HepG2 (cell line): Measurements from ENCODE around the gene LSM3. TPM values are rescaled to one million over a fixed set of nuclear protein-coding genes. Genes with fewer than 3 reads are reported as not detected.

ENCODE experiments used
- ATAC-seq: fragments of 200-7000 bp; cut with Tn5 transposase; 3 replicates; pipeline ENCODE4 v1.9.1; 2020; ENCODE audit warnings: mild to moderate bottlenecking, moderate library complexity
- BruUV-seq: library from RNA; stranded (reverse); fragments of 400-500 nt; replicated peaks from 2 replicates; lab custom pipeline; 2021; lab: Mats Ljungman, UMichigan
- CTCF ChIA-PET: fragments of 300-600 bp; formaldehyde crosslinking; extraction: SDS; loops from one replicate; lab custom pipeline; 2021; ENCODE audit warnings: low total read pairs, inconsistent platforms, low intra/inter-chr PET ratio; lab: Yijun Ruan, JAX
- POLR2A ChIA-PET: fragments of 350-600 bp; sonication (Branson Sonifier 250); formaldehyde crosslinking; loops from one replicate; lab custom pipeline; 2020; ENCODE audit warnings: antibody characterized with exemption, inconsistent platforms; lab: Yijun Ruan, JAX
- DNase-seq: peaks from one replicate; pipeline ENCODE4 v3.0.0-alpha.2; 2015; ENCODE audit warnings: low spot score
- FAIRE-seq: peaks from 3 replicates; lab custom pipeline; 2011; peaks lifted over from hg19 to GRCh38; lab: Jason Lieb, UNC
- H2AFZ ChIP-seq: one replicate; pipeline ENCODE4 v1.6.1; 2011; ENCODE audit warnings: low read length, inconsistent platforms
- H3K27ac ChIP-seq: fragments of 300-600 bp; 3 replicates; pipeline ENCODE4 v1.8.0; 2011; ENCODE audit warnings: mixed run types, mild to moderate bottlenecking, mixed read lengths, low read length, inconsistent platforms; ENCODE audit not compliant: insufficient read depth; ENCODE audit errors: extremely low read length
- H3K27me3 ChIP-seq, 2 experiments: fragments of 200-600 bp in 1 of 2; 2 replicates in 1 of 2; 3 replicates in 1 of 2; pipeline versions ENCODE4 v1.6.0 to v1.8.0; 2011; ENCODE audit warnings: low read length in 2 of 2, mild to moderate bottlenecking in 2 of 2, moderate library complexity in 2 of 2, inconsistent platforms in 1 of 2; ENCODE audit not compliant: insufficient read depth in 2 of 2, control insufficient read depth in 1 of 2
- H3K36me3 ChIP-seq, 2 experiments: fragments of 200-600 bp in 1 of 2; replicated peaks in 1 of 2; 2 replicates in 1 of 2; 3 replicates in 1 of 2; pipeline versions ENCODE4 v1.5.1 to v1.8.0; 2011; ENCODE audit warnings: low read length in 2 of 2, inconsistent platforms in 1 of 2; ENCODE audit not compliant: insufficient read depth in 2 of 2, control insufficient read depth in 1 of 2
- H3K4me1 ChIP-seq: 2 replicates; pipeline ENCODE4 v1.5.1; 2012; ENCODE audit warnings: low read length, inconsistent platforms; ENCODE audit not compliant: insufficient read depth
- H3K4me2 ChIP-seq: 2 replicates; pipeline ENCODE4 v1.6.0; 2011; ENCODE audit warnings: low read depth, low read length, inconsistent platforms
- H3K4me3 ChIP-seq, 3 experiments: fragments of 200-600 bp in 1 of 3; sonication (generic), shearing (Covaris generic) in 1 of 3; replicated peaks in 1 of 3; 2 replicates each; pipeline ENCODE4 v1.5.1; 2011 to 2016; ENCODE audit warnings: low read length in 3 of 3, inconsistent platforms in 2 of 3, low read depth in 2 of 3, mild to moderate bottlenecking in 2 of 3, control low read depth in 1 of 3, mixed read lengths in 1 of 3; ENCODE audit not compliant: insufficient read depth in 1 of 3
- H3K79me2 ChIP-seq: one replicate; pipeline ENCODE4 v1.6.1; 2011; ENCODE audit warnings: low read length, inconsistent platforms; ENCODE audit not compliant: insufficient read depth
- H3K9ac ChIP-seq: 2 replicates; pipeline ENCODE4 v1.6.0; 2011; ENCODE audit warnings: mild to moderate bottlenecking, low read depth, low read length, inconsistent platforms; ENCODE audit not compliant: insufficient read depth
- H3K9me3 ChIP-seq: 2 replicates; pipeline ENCODE4 v1.5.1; 2012; ENCODE audit warnings: mild to moderate bottlenecking, low read length
- H4K20me1 ChIP-seq: 2 replicates; pipeline ENCODE4 v1.6.0; 2011; ENCODE audit warnings: inconsistent platforms, mild to moderate bottlenecking, low read length, moderate library complexity; ENCODE audit not compliant: insufficient read depth
- CC2D1A ChIP-seq: sonication (generic); formaldehyde crosslinking; IDR thresholded peaks from 2 replicates; pipeline ENCODE4 v1.8.1; 2023; ENCODE audit warnings: mild to moderate bottlenecking, missing genetic modification reagents
- FOXM1 ChIP-seq: sonication (generic); formaldehyde crosslinking; IDR thresholded peaks from 2 replicates; pipeline ENCODE4 v1.5.0; 2020; ENCODE audit warnings: missing genetic modification reagents
- HDAC2 ChIP-seq: sonication (generic); formaldehyde crosslinking; IDR thresholded peaks from 2 replicates; pipeline ENCODE4 v1.4.0; 2020; ENCODE audit warnings: missing genetic modification reagents
- HNF4G ChIP-seq, 2 experiments: sonication (generic) in 1 of 2; formaldehyde crosslinking in 1 of 2; IDR thresholded peaks; 2 replicates each; pipeline versions ENCODE4 v1.4.0 to v1.6.1; 2011 to 2020; ENCODE audit warnings: borderline replicate concordance in 2 of 2, low read depth in 2 of 2, mild to moderate bottlenecking in 2 of 2, low read length in 1 of 2, missing genetic modification reagents in 1 of 2, moderate library complexity in 1 of 2
- HOXA3 ChIP-seq: sonication (generic); formaldehyde crosslinking; IDR thresholded peaks from 2 replicates; pipeline ENCODE4 v1.5.0; 2020; ENCODE audit warnings: missing genetic modification reagents
- HOXA5 ChIP-seq: sonication (generic); formaldehyde crosslinking; IDR thresholded peaks from 2 replicates; pipeline ENCODE4 v1.4.0; 2020; ENCODE audit warnings: missing genetic modification reagents
- IKZF5 ChIP-seq: IDR thresholded peaks from 2 replicates; pipeline ENCODE4 v1.6.1; 2018; ENCODE audit warnings: missing genetic modification reagents, mild to moderate bottlenecking, missing compliant biosample characterization
- TSC22D2 ChIP-seq: sonication (generic); formaldehyde crosslinking; IDR thresholded peaks from 2 replicates; pipeline ENCODE4 v1.5.1; 2020; ENCODE audit warnings: missing genetic modification reagents, mild to moderate bottlenecking, borderline replicate concordance
- ZC3H13 ChIP-seq: sonication (generic); formaldehyde crosslinking; IDR thresholded peaks from 2 replicates; pipeline ENCODE4 v1.8.1; 2023; ENCODE audit warnings: mild to moderate bottlenecking, missing genetic modification reagents, moderate library complexity
- ZNF274 ChIP-seq: sonication (generic); formaldehyde crosslinking; IDR thresholded peaks from 2 replicates; pipeline ENCODE4 v1.5.1; 2020; ENCODE audit warnings: mild to moderate bottlenecking, missing genetic modification reagents
- WGBS: methylation state at CpG from one replicate; pipeline ENCODE4 v1.1.6; 2017; ENCODE audit warnings: low lambda C conversion rate; 5-methylcytosine and 5-hydroxymethylcytosine counted together
- in situ Hi-C: cut with HindIII; loops from 2 replicates; pipeline ENCODE4 v1.10.0; 2017; ENCODE audit warnings: low pct_unique_long_range_greater_than_20kb; ENCODE audit not compliant: extremely low pct_ligation_motif_present
- intact Hi-C: fragments of 100-400 bp; cut with micrococcal nuclease; formaldehyde crosslinking; loops from one replicate; pipeline ENCODE4 v1.10.0; 2022; ENCODE audit not compliant: unreplicated experiment
- polyA plus RNA-seq, 8 experiments: library from polyadenylated mRNA; depleted of rRNA in 3 of 8; stranded (reverse) in 7 of 8; unstranded in 1 of 8; fragments of >200 nt; fragmentation: Illumina TruSeq in 4 of 8; extraction: Trizol in 4 of 8; gene quantifications; 2 replicates each; pipeline versions ENCODE4 v1.2.1 to v1.2.3, GENCODE V29; 2011 to 2016; ENCODE audit warnings: low read depth in 4 of 8, missing spikeins in 1 of 8, mixed read lengths in 1 of 8; ENCODE audit not compliant: insufficient read depth in 1 of 8
- total RNA-seq, 5 experiments: library from RNA; depleted of rRNA; stranded (reverse); fragments of >200 nt; fragmentation: Illumina TruSeq; extraction: Trizol; gene quantifications; 2 replicates each; pipeline ENCODE4 v1.2.3, GENCODE V29; 2016; ENCODE audit warnings: low read depth in 1 of 5

Gene LSM3
- total and polyA plus RNA-seq, 2 of the 13 experiments (the other 11 are each of a cell fraction or from before 2014, with no cell fraction given) = 5.1 to 19.4 TPM

DNA sequence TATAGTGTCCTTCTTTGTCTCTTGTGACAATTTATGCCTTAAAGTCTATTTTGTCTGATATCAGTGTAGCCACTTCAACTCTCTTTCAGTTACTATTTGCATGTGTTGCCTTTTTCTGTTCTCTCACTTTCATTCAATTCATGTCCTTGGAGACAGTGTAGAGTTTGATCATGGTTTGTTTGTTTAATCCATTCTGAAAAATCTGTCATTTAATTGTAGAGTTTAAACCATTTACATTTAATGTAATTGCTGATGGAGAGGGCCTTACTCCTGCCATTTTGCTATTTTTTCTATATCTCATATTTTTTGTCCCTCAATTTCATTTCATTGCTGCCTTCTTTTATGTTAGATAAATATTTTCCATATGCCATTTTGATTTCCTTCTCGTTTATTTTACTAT lies 42.3 kb downstream of the LSM3 start:
- intact Hi-C loops (no loop called here), in situ Hi-C loops (no loop called here)
- DNase-seq (no peak), FAIRE-seq (no peak), ATAC-seq (no peak)
- Histone ChIP-seq H3K4me2 (no peak overlapping the region), H3K4me3 (no peak overlapping the region), H4K20me1 (no peaks in the 10 kb centered on the region), H3K27ac (no peak overlapping the region), H3K79me2 (no peaks in the 10 kb centered on the region), H3K9ac (no peak overlapping the region), H3K9me3 (no peaks in the 10 kb centered on the region), H3K36me3 (no peaks in the 10 kb centered on the region), H3K4me1 (peaks cover 16% of the 10 kb centered on the region), H2AFZ (no peak overlapping the region), H3K27me3 (no peaks in the 10 kb centered on the region; a peak in 1 of 5 replicates)
- no peak for TF ChIP-seq HOXA3 (CRISPR knock-in tag)
- no peak for TF ChIP-seq IKZF5 (CRISPR knock-in tag)
- no peak for TF ChIP-seq TSC22D2 (CRISPR knock-in tag)
- TF ChIP-seq HDAC2 (CRISPR knock-in tag) = no peak
- TF ChIP-seq ZC3H13 (CRISPR knock-in tag) = no peak
- TF ChIP-seq FOXM1 (CRISPR knock-in tag) = no peak
- no peak for TF ChIP-seq CC2D1A (CRISPR knock-in tag)
- TF ChIP-seq HNF4G (IDR thresholded peaks at IDR 0.05; ENCODE audit: borderline replicate concordance, low read depth, low read length) = no peak
- TF ChIP-seq HNF4G (CRISPR knock-in tag; IDR thresholded peaks at IDR 0.05; ENCODE audit: borderline replicate concordance, low read depth) = no peak
- no peak for TF ChIP-seq ZNF274 (CRISPR knock-in tag)
- no peak for TF ChIP-seq HOXA5 (CRISPR knock-in tag)
- no TSS peak for BruUV-seq
- POLR2A ChIA-PET = no interaction called here
- CTCF ChIA-PET = no interaction called here
- 0% methylated on average over 1 of the region's 1 CpG for WGBS
